HG03135 (cell line): ENCODE data around the gene CACNB1.

Experiments used
- ATAC-seq: cut with Tn5 transposase; IDR thresholded peaks from one replicate; pipeline ENCODE4 v1.9.1; 2021; ENCODE audit warnings: mild to moderate bottlenecking, moderate library complexity; ENCODE audit not compliant: unreplicated experiment

Gene CACNB1

DNA sequence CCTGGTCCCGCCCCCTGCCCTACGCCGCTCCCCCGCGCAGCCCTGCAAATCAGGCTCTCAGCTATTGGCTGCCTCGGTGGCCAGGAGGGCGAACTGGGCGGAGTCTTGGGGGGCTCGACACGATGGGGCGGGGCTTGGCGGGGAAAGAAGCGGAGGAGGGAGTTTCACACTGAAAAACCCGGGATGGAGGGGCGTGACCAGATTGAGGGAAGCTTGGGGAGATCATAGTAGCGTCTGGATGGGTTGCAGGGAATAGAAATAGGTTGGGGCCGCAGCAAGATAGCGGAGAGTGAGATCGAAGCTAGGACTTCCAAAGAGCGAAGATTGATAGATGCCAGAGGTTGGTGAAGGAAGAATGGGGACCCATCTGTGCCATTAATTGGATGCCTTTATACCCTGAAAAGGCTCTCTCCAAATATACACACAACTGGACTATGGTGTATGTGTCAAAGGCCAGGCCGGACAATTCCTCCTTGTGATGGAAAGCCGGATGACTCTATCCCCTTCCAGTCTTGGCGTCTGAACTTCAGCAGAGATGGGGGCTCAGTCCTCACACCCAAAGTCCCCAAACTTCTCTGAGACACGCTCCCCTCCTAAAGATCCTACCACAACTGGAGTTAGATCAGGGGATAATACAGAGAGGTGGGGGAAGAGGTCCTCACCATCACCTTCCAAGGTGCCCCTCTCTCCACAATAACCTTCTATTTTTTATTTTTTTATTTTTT is 28.7 kb upstream of the CACNB1 start:
- no peak for ATAC-seq

DNA sequence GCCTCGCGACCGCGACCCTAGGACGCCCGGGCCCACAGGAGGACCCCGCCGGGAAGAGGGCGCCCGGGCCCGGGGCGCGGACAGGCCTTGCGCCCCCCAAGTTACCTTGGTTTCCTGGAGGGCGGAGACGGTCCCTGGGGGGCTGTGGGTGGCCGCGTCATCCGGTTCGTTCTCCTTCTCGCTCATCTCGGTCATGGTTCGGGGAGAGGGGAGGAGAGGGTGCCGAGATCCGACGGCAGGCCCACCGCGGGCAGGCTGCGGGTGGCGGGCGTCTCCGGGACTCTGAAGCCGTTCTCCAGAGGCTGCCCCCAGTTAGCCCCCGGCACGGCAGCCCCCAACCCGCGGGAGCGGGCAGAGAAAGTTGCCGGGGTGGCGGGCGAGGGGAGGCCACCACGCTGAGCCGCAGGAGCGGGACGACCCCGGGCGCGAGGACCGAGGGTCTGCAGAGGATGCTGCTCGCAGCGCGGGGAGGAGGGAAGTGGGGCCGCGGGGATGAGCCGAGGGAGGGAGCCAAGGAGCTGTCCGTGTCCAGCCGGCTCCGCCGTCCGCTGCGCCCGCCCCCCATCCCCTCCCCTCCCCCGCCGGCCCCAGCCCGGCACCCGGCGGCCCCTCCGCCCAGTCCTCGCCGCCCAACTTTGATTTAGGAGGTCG is 28.0 kb upstream of the CACNB1 start, which contains the start of gene STAC2:
Gene STAC2 (minus strand): TSS at position 638 of the 651 bp plus-strand sequence. CDS start 443 bp downstream, at position 195.
- ATAC-seq: no peak

DNA sequence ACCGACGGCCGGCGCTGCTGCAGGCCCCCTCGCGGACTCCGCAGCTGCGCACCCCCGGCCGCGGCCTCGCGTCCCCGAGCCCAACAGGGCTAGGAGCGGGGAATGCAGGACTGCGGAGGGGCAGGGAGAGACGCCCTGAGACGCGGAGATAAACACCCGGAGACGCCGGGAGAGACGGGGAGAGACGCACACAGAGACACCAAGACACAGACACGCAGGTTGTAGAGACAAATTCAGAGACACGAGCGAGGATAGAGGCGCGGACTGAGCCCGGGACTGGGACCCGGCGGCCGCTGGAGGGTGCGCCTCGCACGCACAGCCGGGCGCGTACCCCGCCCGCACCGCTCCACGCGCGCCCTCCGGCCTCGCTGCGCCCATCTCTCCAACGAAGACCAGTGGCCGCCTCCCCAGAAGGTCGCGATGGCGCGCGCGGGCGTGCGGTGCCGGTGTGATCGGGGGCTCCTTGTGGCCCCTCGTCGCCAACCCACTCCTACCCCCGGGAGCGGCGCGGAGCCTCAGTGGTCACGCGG is 27.4 kb upstream of the CACNB1 start:
- no peak for ATAC-seq

DNA sequence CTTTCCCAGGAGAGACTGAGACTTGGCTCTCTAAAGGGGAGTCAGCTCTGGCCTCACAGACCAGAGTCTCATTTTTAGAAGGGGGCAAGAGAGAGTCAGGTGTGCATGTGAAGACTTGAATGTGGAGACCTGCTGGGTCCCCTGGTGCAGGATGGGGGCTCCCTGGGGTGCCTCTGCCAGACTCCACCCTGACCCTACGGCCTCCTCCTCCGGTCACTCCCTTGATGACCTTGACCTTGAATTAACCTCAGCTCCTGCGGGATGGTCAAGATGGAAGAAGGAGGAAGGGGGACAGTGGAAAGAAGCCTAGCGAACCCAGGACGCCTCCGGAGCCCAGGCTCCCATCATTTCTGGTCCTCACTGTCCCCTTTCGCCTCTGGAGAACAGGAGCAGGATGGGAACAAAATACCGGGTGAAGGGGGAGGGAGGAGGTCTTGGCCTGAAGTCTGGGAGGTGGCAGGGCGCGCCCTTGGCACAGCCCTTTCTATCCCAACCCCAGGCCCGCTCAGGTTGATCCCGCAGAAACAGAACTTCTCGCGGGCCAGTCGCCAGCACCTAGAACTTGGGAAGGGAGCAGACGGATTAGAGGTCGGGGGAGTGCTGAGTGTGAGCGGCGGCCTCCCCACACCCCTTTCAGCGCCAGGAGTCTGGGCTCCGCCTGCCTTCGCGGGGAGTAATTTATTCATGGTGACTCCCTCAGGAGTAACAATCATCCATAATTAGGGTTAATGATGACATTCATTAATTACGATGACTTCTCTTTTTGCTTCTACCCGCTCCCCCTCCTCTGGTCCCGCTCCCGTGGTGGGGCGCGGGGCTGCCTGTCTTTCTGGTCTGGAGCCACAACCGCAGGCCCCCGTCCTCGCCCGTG is 26.7 kb upstream of the CACNB1 start:
- no peak for ATAC-seq

DNA sequence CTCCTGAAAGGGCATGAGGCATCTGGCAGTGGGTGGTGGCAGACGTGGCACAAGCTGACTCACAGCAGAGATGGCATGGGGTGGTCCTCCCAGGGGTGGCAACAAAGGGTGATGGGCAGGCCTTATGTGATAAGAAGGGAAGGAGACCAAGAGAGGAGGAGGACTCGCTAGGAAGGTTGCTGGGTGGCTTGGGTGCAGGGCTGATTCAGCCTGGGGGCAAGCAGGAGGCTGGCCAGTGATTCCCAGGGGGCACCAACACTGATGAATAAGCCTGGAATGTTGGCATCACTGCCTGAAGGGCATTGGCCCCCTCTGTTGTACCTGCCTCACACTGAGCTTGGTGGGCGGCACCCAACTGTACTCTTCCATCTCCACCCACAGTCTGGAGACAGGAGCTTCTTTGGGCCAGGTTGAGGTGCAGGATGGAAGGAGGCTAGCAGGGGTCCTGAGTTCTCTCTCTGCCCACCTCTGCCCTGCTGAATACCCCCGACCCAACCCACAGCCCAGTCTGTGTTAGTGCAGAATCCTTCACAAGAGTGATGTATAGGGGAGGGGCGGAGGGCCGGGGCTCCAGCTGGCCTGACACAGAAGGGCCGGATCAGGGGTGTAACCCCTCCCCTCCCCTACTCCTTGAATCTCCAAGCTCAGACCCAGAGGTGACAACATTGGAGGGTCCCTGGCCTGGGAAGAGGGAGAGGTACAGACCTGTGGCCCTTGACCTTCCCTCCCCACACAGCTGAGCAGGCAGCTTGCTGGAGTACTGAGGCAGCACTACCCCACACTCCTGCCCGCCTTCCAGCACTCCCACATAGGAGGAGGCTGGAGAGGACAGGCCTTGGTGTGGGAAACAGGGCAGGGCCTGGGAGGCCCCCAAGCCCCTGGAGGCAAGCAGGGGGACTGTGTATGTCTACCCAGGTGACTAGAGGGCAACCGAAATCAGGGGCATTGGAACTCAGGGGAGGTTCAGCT is 25.7 kb upstream of the CACNB1 start:
- ATAC-seq: no peak

DNA sequence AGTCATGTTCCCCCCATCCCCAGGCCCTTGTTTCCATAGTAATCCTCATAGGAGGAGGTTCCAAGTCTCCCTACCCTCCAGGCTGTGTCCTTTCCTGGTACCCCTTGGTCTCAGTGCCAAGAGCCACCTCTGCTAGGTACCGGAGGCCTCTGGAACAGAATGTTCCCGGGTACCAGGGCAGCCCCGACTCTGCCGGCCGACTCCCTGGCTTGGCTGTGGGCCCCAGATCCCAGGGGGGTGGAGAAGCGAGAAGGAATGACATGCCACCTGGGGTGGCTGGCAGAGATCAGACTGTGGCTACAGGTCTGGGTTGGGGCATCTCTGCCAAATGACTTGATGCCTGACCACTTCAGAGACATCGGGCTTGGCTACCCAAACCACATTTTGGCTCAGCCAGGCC is 24.7 kb upstream of the CACNB1 start:
- no peak for ATAC-seq

DNA sequence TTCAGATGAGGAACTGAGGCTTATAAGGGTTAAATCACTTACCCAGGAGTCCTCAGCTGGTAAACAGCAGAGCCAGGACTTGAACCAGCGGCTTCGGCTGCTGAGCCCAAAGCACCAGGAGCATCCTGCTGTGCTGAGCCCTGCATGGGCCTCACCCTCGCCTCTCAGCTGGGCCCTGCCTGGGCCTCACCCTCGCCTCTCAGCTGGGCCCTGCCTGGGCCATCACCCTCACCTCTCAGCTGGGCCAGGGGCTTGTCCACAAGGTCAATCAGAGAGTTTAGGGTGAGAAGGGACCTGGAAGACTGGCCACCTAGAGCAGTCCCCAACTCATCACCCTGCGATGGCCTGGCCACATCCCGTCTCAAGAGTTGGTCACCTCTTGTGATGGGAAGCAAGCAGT is 24.1 kb upstream of the CACNB1 start:
- no peak for ATAC-seq

DNA sequence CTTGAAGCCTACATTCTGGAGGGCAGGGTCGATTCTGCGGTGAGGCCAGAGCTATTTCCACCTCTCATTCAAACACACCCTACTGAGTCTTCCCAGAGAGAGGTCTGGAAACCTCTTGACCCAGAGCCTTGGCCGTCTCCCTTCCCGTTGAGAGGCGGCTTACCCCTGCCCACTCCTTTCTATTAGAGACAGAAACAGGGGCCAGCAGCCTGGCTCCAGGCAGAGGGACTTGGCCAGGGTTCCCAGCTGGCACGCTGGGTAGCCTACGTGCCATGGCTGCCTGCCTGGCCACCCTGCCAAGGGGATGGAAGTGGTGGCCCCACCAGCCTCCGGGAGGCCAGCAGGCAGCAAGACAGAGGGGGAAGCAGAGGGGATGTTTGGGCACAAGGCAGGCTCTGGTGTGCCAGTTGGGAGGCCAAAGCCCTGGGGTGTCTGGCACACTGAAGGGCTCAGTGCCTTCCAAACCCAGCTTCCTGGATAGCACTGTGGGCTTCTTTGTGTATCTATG is 22.2 kb upstream of the CACNB1 start:
- no peak for ATAC-seq

DNA sequence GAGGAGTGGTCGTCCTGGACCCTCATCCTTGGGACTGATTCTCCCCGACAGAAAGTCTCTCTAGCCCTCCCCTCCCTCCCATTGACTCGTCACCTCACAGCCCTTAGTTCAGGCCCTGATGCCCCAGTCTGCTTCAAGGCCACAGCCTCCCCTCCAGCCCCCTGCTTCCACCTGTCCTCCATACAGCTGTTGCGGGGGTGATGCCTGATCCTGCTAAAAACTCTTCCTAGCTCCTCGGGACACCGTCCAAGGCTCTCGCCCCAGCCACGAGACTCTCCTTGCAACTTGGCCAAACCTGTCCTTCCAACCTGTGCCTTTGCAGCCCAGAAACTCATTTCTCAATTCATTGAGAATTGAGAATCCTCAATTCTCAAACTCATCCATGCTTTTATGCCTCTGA is 21.4 kb upstream of the CACNB1 start:
- ATAC-seq: no peak

DNA sequence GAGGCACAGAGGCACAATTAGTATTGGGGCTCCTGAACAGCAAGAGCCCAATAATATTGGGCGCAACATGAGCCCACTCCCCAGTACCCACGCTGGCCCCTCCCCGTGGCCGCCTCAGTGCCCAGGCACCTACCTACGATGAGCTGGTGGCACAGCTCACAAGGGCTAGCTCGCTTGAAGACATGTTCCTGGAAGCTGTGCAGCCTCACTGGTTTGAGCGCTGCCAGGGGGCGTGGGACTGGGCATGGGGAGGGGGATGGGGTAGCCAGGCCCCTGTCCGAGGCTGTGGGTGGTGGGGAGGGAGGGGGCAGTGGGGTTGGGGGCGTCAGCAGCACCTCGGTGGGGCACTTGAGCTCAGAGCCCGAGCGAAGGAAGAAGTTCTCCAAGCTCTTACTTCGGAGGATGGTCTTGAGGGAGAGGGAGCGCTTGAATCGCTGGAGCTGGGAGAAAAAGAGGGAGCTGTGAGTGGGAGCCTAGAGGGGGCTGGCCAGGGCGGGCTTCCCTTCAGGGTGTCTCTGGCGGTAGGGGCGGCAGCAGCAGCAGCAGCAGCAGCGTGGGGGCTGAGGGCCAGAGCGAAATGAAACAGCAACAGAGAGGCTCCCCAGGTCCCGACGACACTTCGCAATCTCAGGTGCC is 20.4 kb upstream of the CACNB1 start:
- ATAC-seq: no peak

DNA sequence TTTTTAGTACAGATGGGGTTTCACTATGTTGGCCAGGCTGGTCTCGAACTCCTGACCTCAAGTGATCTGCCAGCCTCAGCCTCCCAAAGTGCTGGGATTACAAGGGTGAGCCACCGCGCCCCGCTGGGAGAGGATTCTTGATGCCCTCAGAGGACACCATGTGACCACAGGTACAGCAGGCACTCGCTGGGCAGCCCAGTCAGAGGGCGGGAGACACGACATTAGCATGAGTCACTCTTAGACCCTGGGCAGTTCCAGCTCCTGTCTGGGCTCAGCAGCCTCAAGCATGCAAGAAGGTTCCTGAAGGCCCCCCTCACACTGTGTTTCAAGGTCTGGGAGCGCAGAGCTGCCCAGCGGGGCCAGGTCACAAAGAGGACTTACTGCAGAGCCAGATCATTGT is 16.4 kb upstream of the CACNB1 start:
- no peak for ATAC-seq

DNA sequence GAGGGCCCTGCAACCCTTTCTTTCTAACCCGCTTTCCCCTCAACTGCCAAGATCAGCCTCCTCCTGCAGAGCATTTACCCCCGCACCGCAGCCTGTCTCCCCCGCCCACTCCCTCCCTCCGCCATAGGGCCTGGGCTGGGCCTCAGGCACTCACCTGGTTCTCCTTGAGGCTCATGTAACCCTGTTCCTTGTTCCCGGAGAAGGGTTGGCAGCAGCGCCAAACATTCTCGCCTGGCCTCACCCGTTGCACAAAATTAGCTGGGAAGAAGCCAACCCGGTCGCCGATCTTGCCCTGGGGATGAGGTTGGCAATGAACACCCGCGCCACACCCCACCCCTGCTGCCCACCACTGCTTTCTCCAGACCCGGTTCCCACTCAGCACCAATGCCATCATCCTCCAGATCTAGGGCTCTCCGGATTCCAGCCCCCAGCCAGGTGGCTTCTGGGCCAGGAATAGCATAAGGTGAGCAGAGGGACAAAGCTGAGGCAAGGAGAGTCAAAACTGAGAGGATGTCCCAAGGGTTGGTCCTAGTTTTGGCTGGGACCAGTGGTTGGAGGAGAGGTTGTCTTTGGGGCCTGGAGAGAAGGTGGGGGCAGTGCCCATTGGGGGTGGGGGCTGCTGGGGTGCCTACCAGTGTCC is 15.5 kb upstream of the CACNB1 start:
- no peak for ATAC-seq

DNA sequence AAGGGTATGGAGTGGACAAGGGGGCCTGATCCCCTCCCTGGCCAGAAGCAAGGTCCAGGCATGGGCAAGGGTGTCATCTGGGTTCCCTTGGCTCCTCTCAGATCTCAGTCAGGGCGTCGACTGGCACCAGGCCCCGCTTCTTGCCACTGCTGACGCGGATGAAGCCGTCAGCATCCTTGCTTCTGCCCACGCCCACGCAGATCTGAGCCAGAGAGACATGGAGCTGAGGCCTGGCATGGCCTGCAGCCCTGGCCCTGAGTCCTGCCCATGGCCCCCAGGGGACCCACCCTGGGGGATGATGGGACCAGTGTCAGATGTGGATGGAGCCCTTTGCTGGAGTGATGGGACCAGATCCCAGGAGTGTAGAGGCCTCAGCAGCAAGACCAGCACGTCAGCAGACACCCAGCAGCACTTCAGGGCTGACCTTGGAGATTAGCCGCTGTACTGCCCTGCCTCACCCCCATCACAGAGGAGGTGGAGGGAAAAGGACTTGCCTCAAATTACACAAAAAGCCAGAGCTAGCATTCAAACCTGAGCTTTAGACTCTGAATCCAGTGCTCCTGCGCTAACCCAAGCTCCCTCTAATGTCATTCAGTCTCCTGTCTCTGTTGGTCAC is 14.8 kb upstream of the CACNB1 start:
- no peak for ATAC-seq

DNA sequence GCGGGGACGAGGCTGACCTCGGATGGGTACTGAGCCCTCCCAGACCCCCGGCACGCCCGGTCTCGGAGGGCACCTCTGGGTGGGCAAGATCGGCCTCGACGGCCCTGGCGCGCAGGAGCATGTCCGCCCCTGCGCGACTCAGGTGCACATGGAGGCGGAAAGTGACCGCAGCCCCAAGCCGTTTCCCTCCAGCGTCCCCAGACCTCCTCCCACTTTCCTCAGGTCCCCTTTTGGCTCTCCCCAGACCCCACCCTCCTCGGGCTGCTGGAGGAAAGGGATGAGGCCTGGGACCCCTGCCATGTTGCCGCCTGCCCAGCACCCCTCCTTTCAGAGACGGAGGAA is 12.6 kb upstream of the CACNB1 start:
- ATAC-seq: no peak

DNA sequence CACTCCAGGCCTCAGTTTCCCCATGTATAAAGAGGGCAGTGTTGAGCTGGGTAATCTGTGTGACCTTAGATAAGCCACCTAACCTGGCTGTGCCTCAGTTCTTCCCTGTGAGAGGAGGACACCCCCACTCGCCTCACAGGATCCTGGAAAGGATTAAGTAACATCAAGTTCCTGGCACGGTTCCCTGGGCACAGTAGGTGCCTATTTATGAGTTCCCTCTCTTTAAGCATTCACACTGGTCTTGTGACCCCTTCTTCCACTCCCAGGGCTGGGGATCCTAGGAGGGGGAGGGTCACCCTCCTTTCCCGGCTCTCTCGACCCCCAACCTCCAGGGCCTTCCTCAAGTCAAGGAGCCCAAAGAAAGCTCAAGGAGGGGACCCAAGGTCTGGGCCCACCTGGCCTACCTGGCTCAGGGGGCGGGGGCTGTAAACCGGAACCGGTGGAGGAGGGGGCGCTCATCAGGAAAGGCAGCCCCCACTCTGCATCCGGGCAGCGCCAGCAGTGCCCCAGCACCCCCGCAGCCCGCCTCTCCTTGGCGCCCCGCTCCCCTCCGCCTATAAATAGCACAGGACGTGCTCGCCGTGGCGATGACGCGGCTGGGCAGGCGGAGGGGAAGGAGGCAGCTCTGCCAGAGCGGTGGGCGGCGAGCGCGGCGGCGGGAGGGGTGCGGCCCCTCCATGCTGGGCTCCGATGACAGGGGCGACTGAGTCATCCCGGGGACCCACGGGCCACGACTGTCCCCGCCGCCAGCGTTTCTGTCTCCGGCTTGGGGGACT is 12.0 kb upstream of the CACNB1 start:
- no peak for ATAC-seq

DNA sequence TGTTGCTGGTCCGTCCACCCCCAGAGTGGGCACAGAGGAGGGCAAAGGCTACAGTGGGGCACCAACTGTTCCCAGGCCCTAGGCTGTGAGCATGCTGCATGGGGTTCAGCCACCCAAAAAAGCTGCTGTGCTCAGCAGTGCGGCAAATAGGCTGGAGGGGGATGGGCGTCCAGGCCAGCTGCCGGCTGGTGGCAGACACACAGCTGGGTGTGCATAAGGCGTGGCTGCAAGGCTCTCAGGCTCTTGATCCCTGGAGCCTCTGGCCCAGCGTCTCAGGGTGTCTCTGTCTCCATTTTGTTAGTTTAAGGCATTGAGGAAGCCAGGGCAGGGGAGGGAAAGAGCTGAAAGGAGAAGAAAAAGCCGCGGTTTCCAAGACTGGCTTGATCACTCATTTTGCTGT is 11.4 kb upstream of the CACNB1 start:
- no peak for ATAC-seq

DNA sequence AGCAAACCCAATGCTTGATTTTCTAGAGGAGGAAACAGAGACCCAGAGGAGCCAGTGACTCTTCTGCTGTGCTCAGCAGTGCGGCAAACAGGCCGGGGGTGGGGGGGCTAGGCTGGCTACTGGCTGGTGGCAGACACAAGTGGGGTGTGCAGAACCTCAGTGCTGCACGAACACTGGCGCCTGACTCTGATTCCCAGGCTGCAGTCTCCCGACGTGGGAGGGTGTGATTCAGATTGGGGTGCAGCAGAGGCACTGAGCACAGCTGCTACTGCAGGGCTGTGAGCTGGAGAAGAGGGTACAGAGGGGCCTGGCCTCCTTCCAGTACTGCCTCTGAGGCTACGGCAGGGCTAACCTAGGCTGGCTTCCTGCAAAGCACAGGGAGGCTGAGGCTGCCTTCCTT is 10.7 kb upstream of the CACNB1 start:
- no peak for ATAC-seq

DNA sequence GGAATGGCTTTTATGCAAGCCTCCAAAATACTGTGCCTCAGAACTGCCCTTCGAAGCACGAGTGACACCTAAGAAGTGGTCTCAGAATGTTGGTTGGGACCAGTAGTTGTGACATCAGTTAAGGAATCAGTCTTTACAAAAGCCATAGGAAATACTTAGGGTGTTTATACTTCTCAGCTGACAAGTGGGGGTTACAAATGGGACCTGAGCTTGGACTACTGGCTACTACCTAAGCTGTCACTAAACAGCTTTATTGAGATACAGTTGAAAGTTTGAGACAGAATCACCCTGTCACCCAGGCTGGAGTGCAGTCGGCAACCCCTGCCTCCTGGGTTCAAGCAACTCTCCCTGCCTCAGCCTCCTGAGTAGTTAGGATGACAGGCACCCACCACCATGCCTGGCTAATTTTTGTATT is 7.7 kb upstream of the CACNB1 start:
- ATAC-seq: no peak
